NCI-H2081 treated with DMSO at 0.1 percent for 48 hours (cell line): ENCODE measurements around the gene EXOC7.
"Not testable (repeated sequence)": the region's sequence is repeated elsewhere in the genome, so short reads cannot be mapped to it uniquely, and the experiment has no call there.

Experiments
- DNase-seq: peaks from one replicate; lab custom pipeline; 2025; lab: John Stamatoyannopoulos, UW

EXOC7 gene

GRCh38 chr17:76076146-76076764 lies 27.3 kb downstream of the EXOC7 start:
- DNase-seq: no peak

GRCh38 chr17:76075364-76076145 lies 28.0 kb downstream of the EXOC7 start:
- DNase-seq: no peak

- DNase-seq: no peak
Observed at GRCh38 chr17:76074390-76075363, 28.9 kb downstream of the EXOC7 start, which contains the start of gene GALR2. Gene GALR2 (plus strand): TSS chr17:76074781. CDS start chr17:76074884, 103 bp downstream.

- DNase-seq: peak; percentile 89
Observed at GRCh38 chr17:76072148-76072858, 31.3 kb downstream of the EXOC7 start, which contains the start of gene SRP68. Gene SRP68 (minus strand): TSS chr17:76072517. CDS start chr17:76072491, 26 bp downstream.

GRCh38 chr17:76071531-76072147 lies 31.9 kb downstream of the EXOC7 start:
- DNase-seq: no peak

- no peak for DNase-seq
Observed at GRCh38 chr17:76065775-76066174, 37.8 kb downstream of the EXOC7 start.

GRCh38 chr17:76063875-76064546 lies 39.6 kb downstream of the EXOC7 start:
- no peak for DNase-seq

GRCh38 chr17:76058264-76058663 lies 45.3 kb downstream of the EXOC7 start:
- DNase-seq: not testable (repeated sequence)

GRCh38 chr17:76056882-76057281 lies 46.7 kb downstream of the EXOC7 start:
- no peak for DNase-seq

GRCh38 chr17:76054112-76054476 lies 49.5 kb downstream of the EXOC7 start:
- no peak for DNase-seq

- no peak for DNase-seq
Observed at GRCh38 chr17:76053246-76054111, 50.1 kb downstream of the EXOC7 start.

GRCh38 chr17:76051561-76051960 lies 52.0 kb downstream of the EXOC7 start:
- no peak for DNase-seq

GRCh38 chr17:76050538-76051467 lies 52.8 kb downstream of the EXOC7 start:
- no peak for DNase-seq

GRCh38 chr17:76049836-76050537 lies 53.6 kb downstream of the EXOC7 start:
- no peak for DNase-seq

GRCh38 chr17:76049239-76049638 lies 54.3 kb downstream of the EXOC7 start:
- no peak for DNase-seq

GRCh38 chr17:76048711-76049110 lies 54.9 kb downstream of the EXOC7 start:
- no peak for DNase-seq

GRCh38 chr17:76048025-76048605 lies 55.5 kb downstream of the EXOC7 start:
- DNase-seq: no peak
